Astrocyte of the spinal cord (primary cell): Measurements from ENCODE around the gene ANKMY1.

Experiments
- DNase-seq: peaks from one replicate; pipeline ENCODE4 v3.0.0; 2011; ENCODE audit warnings: low read depth, low spot score
- H3K4me3 ChIP-seq: 2 replicates; pipeline ENCODE4 v1.5.1; 2011; ENCODE audit warnings: low read depth, mild to moderate bottlenecking, low read length, moderate library complexity
- in situ Hi-C: cut with HindIII; loops from 2 replicates; pipeline ENCODE4 v1.10.0; 2017; ENCODE audit warnings: low sequenced_read_pairs
- TF ChIP-seq, protein P1 (sequence below): IDR thresholded peaks from 2 replicates; pipeline ENCODE4 v1.5.1; 2012; ENCODE audit warnings: low read depth, mild to moderate bottlenecking, low read length, inconsistent platforms

ANKMY1 gene

GRCh38 chr2:240575101-240575965 lies 17.5 kb upstream of the ANKMY1 start:
- in situ Hi-C loops: no loop called here
- no peak for DNase-seq
- no peak overlapping the region for H3K4me3 ChIP-seq
- TF ChIP-seq, protein P1, sequence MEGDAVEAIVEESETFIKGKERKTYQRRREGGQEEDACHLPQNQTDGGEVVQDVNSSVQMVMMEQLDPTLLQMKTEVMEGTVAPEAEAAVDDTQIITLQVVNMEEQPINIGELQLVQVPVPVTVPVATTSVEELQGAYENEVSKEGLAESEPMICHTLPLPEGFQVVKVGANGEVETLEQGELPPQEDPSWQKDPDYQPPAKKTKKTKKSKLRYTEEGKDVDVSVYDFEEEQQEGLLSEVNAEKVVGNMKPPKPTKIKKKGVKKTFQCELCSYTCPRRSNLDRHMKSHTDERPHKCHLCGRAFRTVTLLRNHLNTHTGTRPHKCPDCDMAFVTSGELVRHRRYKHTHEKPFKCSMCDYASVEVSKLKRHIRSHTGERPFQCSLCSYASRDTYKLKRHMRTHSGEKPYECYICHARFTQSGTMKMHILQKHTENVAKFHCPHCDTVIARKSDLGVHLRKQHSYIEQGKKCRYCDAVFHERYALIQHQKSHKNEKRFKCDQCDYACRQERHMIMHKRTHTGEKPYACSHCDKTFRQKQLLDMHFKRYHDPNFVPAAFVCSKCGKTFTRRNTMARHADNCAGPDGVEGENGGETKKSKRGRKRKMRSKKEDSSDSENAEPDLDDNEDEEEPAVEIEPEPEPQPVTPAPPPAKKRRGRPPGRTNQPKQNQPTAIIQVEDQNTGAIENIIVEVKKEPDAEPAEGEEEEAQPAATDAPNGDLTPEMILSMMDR: no peak

- DNase-seq: no peak
- TF ChIP-seq, protein P1: no peak
- H3K4me3 ChIP-seq: no peak overlapping the region
These were observed 16.8 kb upstream of the ANKMY1 start for GRCh38 chr2:240574386-240575100.

DNA sequence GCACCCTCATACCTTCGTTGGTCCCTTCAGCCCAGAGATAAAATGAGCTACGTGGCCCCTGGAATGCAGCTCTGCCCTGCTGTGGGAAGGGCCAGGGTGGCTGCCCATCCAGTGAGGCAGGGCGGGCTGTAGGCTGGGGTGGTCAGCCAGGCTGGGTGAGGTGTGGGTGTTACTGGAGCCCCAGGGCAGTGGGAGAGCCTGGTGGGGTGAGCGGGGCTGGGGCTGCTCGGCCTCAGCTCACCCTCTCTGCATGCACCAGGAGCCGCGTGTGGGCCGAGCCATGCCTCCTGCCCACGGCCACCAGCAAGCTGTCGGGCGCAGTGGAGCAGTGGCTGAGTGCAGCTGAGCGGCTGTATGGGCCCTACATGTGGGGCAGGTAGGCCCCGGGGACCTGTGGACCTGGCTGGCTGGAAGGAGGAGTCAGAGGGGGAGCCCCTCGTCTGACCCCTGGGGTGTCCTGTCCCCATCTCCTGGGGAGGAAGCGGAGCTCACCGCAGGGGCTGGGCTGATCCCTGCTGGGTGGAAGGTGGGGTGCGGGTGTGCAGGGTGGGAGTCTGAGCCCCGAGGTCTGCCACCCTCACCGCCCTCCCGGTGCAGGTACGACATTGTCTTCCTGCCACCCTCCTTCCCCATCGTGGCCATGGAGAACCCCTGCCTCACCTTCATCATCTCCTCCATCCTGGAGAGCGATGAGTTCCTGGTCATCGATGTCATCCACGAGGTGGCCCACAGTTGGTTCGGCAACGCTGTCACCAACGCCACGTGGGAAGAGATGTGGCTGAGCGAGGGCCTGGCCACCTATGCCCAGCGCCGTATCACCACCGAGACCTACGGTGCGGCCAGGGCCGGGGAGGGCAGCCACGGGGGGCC lies 16.0 kb upstream of the ANKMY1 start:
- no peak overlapping the region for H3K4me3 ChIP-seq
- in situ Hi-C loops: no loop called here
- DNase-seq: no peak
- TF ChIP-seq, protein P1: no peak

More at GRCh38 chr2:240574386-240575100, 16.8 kb upstream of the ANKMY1 start:
- in situ Hi-C loops: no loop called here

DNA sequence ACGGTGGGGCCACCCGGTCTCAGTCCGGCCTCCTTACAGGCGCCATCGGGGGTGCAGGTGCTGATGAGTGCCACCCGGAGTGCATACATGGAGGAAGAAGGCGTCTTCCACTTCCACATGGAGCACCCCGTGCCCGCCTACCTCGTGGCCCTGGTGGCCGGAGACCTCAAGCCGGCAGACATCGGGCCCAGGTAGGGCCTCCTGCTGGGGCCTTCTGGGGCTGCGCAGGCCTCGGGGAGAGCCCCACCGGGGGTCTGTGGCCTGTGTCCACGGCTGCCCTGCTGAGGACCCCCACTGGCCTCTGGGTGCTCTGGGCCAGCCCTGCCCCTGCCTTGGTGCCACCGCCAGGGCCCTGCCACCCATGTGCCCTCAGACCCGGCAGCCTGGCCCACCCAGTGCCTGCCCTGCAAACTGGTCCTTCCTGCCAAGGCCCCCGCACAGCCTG lies 15.3 kb upstream of the ANKMY1 start:
- no peak overlapping the region for H3K4me3 ChIP-seq
- in situ Hi-C loops: no loop called here
- TF ChIP-seq, protein P1: no peak
- DNase-seq: no peak

DNA sequence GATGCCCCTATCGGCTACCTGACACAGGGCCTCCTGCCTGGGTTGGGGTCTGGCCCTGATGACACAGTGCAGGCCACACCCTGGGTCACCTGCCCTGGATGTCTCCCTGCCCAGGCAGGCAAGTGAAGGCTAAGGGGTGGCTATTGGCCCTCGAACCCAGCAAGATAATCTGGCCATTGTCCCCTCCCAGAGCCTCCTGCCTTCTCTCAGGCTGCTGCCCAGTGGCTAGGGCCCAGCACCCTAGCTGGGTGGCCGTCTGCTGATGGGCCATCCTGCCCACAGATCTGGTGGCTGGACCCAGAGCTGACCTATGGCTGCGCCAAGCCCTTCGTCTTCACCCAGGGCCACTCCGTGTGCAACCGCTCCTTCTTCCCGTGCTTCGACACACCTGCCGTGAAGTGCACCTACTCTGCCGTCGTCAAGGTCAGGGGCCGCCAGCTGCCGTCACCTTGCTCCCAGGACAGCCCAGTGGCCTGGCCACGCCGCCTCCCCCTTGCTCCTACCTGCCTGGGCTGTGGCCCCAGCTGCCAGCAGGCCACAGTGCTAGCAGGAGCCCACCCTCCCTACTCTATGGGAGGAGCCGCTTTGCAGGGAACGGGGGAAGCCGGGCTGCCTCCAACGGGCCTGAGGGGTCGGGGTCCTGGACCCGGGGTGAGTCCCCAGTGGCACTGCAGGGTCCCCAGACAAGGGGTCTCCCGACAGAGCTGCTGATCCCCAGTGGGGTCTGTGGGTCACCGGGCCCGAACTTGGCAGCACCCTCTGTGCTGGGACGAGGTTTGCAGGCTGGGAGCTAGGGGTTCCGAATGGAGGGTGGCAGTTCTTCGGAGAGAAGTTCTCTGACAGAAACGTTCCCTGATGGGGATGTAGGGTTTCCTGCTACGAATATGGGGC lies 14.6 kb upstream of the ANKMY1 start:
- DNase-seq: no peak
- in situ Hi-C loops: no loop called here
- no peak overlapping the region for H3K4me3 ChIP-seq
- TF ChIP-seq, protein P1: no peak
